NK-92 (cell line): ENCODE results near the gene DVL1.
A peak's percentile ranks its signal among the peaks of the same experiment; 100 is the strongest.
"Not testable (repeated sequence)": the region's sequence is repeated elsewhere in the genome, so short reads cannot be mapped to it uniquely, and the experiment has no call there.

Experiments
- DNase-seq: peaks from one replicate; lab custom pipeline; 2025; ENCODE audit not compliant: unreplicated experiment; lab: John Stamatoyannopoulos, UW

The DVL1 gene

GRCh38 chr1:1349256-1350012 lies at the start of gene DVL1:
Gene DVL1, minus strand, starts transcription at chr1:1349418. Its CDS starts 353 bp downstream, at chr1:1349065.
- DNase-seq: no peak

DNA sequence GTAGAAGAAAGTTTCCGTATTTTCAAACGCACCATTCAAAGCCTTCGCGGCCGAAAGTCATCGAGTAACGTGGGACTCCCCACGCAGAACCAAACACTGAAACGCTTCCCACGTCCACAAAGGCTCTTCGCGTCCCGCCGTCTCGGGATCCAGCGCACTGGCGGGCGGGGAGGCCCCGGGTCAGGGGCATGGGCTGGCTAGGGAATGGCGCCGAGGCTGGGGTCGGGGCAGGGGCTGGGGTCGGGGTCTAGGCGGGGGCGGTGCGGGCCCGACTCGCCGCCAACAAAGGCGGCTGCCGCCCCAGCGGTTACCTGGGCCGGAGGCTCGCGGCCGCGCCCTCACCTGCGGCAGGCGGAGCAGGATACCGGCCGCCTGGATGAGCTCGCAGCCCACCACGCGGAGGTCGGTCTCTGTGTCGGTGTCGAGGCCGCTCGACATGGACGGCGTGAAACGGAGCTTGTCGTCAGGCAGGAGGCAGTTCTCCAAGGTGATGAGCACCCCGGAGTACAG lies 49.5 kb upstream of the DVL1 start:
- DNase-seq: no peak

GRCh38 chr1:1397839-1398523 lies 48.8 kb upstream of the DVL1 start:
- no peak for DNase-seq

DNA sequence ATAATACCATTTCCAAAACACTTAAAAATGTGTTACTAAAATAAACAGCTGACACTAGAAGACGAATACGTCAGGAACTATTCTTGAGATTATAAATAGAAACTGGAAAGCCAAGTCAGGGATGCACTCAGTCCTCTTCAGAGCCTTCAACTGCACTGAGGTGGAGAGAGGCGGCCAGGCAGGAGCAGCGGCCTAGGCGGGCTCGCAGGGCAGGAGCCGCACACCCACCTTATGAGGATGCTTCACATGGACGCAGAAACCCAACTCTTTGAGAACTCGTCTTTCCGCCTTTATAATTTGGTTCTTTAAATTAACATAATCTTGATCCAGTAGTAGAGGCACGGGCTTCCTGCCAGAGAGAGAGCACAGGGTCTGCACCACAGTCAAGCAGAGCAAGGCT lies 45.9 kb upstream of the DVL1 start:
- no peak for DNase-seq

GRCh38 chr1:1394116-1394515 lies 44.9 kb upstream of the DVL1 start:
- no peak for DNase-seq

GRCh38 chr1:1393428-1393827 lies 44.2 kb upstream of the DVL1 start:
- DNase-seq: no peak

DNA sequence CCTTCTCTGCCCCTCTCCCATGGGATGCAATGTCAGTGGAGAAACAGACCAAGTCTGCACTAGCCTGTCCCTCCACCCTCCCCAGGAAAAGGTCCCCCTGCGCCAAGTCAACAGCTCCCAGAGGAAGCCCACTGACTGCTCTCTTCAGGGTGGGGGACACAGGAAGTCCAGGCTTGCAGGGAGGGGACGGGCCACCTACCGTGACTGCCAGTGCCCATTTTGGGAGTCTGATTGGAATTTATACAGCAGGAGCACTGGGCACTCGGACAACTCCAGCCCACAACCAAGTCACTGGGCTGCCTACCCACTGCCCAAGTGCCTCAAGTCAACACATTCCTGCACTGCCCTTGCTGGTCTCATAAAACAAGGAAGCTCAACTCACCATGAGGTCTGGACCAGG lies 43.8 kb upstream of the DVL1 start:
- no peak for DNase-seq

DNA sequence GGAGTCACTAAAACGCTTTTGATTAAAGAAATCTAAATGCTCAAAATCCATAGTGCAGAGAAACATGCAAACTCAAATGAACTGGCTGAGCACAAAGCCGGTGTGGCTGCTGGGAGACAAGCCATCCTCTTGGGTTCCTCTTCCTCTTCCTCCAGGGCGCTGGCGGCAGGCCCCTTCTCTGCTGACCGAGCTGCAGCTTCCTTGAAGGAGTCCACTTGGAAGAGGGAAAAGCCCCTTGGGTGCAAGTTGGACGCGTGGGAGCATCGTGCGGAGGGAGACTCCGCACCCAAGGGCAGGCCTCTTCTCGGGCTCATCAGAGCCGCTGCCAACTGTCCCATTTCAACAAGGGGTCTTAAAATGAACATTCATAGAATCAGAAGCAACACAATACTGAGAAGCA lies 42.0 kb upstream of the DVL1 start:
- no peak for DNase-seq

GRCh38 chr1:1390675-1391074 lies 41.5 kb upstream of the DVL1 start:
- no peak for DNase-seq

DNA sequence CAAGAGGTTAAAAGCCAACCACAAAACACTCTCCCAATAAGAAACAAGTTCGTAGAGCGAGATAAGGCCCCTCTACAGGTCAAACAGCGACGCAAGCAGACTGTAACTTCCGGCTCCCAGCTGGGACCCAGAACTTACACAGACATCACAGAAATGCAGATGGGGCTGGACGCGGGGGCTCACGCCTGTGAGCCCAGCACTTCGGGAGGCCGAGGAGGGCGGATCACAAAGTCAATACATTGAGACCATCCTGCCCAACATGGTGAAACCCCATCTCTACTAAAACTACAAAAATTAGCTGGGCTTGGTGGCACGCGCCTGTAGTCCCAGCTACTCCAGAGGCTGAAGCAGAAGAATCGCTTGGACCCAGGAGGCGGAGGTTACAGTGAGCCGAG lies 38.9 kb upstream of the DVL1 start:
- DNase-seq: no peak

- DNase-seq: no peak
These were observed 38.2 kb upstream of the DVL1 start for GRCh38 chr1:1387098-1388077.

GRCh38 chr1:1385931-1386330 lies 36.7 kb upstream of the DVL1 start:
- no peak for DNase-seq

DNA sequence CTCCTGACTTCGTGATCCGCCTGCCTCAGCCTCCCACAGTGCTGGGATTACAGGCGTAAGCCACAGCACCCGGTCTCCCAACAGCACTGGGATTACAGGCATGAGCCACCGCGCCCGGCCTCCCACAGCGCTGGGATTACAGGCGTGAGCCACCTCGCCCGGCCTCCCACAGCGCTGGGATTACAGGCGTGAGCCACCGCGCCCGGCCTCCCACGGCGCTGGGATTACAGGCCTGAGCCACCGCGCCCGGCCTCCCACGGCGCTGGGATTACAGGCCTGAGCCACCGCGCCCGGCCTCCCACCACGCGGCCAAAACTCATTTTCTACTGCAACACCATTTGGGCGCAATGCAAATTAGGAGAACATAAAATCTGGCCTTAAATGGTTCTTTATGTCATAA lies 36.1 kb upstream of the DVL1 start:
- DNase-seq: not testable (repeated sequence)

DNA sequence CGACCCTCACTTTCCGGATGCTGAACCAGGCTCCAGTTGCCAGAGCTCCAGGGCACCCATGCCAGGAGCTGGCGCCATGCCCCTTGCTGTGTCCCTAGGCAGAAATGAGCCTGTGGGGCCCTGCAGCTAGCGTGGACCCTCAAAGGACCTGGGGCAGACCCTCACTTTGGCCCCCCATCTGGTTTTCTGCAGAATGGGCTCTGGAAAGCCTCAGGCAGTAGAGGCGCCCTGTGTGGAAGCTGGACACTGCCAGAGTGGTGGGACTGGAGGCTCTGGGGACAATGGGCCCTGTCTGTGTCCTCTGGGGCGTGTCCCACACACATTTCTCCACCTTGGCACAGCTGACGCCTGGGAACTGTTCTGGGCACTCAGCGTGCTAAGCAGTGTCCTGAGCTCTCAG lies 32.1 kb upstream of the DVL1 start:
- DNase-seq: no peak

GRCh38 chr1:1380860-1381259 lies 31.6 kb upstream of the DVL1 start:
- no peak for DNase-seq

DNA sequence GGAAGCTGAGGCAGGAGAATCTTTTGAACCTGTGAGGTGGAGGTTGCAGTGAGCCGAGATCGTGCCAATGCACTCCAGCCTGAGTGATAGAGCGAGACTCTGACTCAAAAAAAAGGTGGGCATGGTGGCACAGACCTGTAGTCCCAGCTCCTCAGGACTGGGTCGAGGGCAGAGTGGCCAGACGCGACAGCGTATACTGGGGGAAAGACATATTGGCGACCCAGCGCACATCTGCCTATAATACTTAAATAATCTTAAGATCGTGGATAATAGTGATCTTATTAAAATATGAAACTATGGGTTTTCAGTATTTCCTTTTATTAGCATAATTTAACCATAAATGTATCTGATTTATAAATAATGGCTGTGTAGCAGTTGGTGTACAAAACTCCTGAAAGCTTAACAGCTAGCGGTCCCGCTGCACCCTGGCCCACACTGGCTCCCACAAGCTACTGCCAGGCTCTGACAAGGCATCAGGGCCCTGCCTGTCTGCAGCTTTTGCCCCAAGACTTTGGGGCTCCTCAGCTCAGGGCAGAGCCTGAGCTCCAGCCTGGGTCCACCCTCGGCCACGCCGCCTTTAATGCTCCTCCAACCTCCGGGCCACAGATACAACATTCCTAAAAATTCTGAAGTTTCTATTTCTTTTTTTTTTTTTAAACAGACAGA lies 28.5 kb upstream of the DVL1 start:
- DNase-seq: no peak

DNA sequence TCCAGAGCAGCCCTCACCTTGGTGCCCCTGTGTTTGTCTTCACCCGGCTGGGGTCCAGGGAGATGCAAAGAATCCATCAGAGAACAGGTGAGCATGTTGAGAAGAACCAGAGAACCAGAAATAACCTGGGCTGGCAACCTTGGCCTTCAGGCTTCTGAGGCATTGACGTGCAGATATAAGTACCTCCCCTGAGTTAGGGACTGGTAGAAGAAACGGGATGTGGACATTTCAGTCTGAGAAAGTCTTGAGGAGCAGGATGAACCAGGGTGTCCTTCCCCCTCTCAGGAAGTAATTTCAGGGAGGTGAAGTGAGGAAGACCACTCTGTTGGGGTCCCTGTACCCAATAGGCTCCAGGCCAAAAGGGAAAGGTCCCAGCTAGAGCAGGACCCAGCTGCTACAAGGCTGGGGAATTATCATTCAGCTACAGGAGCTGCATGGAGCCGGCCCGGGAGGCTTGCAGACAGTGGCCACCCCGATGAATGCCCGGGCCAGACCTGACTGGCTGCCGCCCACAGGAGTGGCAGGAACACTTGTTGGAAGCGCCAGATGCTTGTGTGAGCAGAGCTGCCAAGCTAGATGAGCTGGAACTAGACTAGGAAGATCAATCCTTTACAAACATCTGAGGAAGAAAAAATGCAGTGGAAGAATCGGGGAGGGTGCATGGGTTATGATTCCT lies 27.5 kb upstream of the DVL1 start:
- DNase-seq: no peak

- peak; percentile 59 for DNase-seq
These were observed 25.9 kb upstream of the DVL1 start, which contains the start of gene AURKAIP1 for GRCh38 chr1:1374929-1375662. Gene AURKAIP1, minus strand, starts transcription at chr1:1375207. Its CDS starts 451 bp downstream, at chr1:1374756.

DNA sequence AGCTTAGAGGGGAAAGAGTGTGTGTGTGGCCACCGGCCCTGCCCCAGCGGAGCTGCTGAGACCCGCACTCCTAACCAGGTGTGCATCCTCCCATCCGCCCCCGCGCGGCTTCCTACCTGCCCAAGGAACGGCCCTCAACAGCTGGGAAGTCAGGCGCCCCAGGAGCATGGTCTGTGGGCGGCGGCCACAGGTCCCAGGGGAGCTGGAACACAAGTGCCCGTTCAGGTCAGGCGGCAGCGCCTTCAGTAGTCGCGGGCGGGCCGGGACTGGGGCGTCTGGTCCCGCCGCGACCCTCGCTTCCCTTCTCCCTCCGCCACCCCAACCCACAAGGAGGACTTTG lies 25.3 kb upstream of the DVL1 start:
- no peak for DNase-seq
